ENCODE measurements around the gene TOP2B. TPM values are rescaled to one million over a fixed set of nuclear protein-coding genes. Genes with fewer than 3 reads are reported as not detected.

The TOP2B gene
- total and polyA plus RNA-seq, 4 donors: 13.5 to 52.9 (median 34.5) TPM

GRCh38 chr3:25576146-25576545 is 88.6 kb downstream of the TOP2B start:
- Histone ChIP-seq H3K9ac (ENCODE audit: low read depth in 1 of 2, low read length in 2 of 2) (no peak overlapping the region), H3K4me3 (ENCODE audit: low read depth in 1 of 3, low read length in 3 of 3) (no peak overlapping the region), H3K27me3 (ENCODE audit: control insufficient read depth in 4 of 4, insufficient read depth in 4 of 4, low read length in 3 of 4) (no peaks in the 10 kb centered on the region), H3K27ac (ENCODE audit: low read depth in 1 of 2, low read length in 2 of 2) (no peak overlapping the region), H3K9me3 (ENCODE audit: control insufficient read depth in 4 of 4, low read length in 3 of 4) (no peaks in the 10 kb centered on the region), H3K4me1 (ENCODE audit: control insufficient read depth in 4 of 4, insufficient read depth in 4 of 4, low read length in 3 of 4) (no peaks in the 10 kb centered on the region), H3K36me3 (ENCODE audit: control insufficient read depth in 4 of 4, insufficient read depth in 3 of 4, low read depth in 1 of 4, low read length in 3 of 4) (no peaks in the 10 kb centered on the region)
- no peak for DNase-seq (ENCODE audit: low spot score)
- no peak for TF ChIP-seq MAX (IDR thresholded peaks at IDR 0.05)
- TF ChIP-seq HNF4A (conservative IDR thresholded peaks at IDR 0.05): no peak
- TF ChIP-seq ATF3 (IDR thresholded peaks at IDR 0.05): no peak
- TF ChIP-seq TAF1 (conservative IDR thresholded peaks at IDR 0.05): no peak
- TF ChIP-seq HNF4G (IDR thresholded peaks at IDR 0.05): no peak
- no peak for TF ChIP-seq CTCF (IDR thresholded peaks at IDR 0.05; ENCODE audit: low read depth, low read length, missing input control)
- TF ChIP-seq JUND (IDR thresholded peaks at IDR 0.05): no peak
- no peak for TF ChIP-seq REST (IDR thresholded peaks at IDR 0.05)
- TF ChIP-seq ZBTB33 (IDR thresholded peaks at IDR 0.05): no peak
- TF ChIP-seq EGR1 (IDR thresholded peaks at IDR 0.05; ENCODE audit: low read depth in 2 of 2): no peak
- TF ChIP-seq YY1 (IDR thresholded peaks at IDR 0.05): no peak
- no peak for TF ChIP-seq GABPA (IDR thresholded peaks at IDR 0.05 in 1 of 2, conservative IDR thresholded peaks at IDR 0.05 in 1 of 2)
- no peak for TF ChIP-seq RXRA (IDR thresholded peaks at IDR 0.05)
- TF ChIP-seq NR2F2 (IDR thresholded peaks at IDR 0.05): no peak
- no peak for TF ChIP-seq SP1 (IDR thresholded peaks at IDR 0.05)
- 83% methylated on average over 4 of the region's 4 CpGs for WGBS

- Histone ChIP-seq H3K9me3 (ENCODE audit: control insufficient read depth in 4 of 4, low read length in 3 of 4) (no peaks in the 10 kb centered on the region), H3K4me3 (ENCODE audit: low read depth in 1 of 3, low read length in 3 of 3) (no peak overlapping the region), H3K4me1 (ENCODE audit: control insufficient read depth in 4 of 4, insufficient read depth in 4 of 4, low read length in 3 of 4) (no peaks in the 10 kb centered on the region), H3K27me3 (ENCODE audit: control insufficient read depth in 4 of 4, insufficient read depth in 4 of 4, low read length in 3 of 4) (no peaks in the 10 kb centered on the region), H3K36me3 (ENCODE audit: control insufficient read depth in 4 of 4, insufficient read depth in 3 of 4, low read depth in 1 of 4, low read length in 3 of 4) (peaks cover 0 to under 1% (median 0%) of the 10 kb centered on the region in 4 donors), H3K27ac (ENCODE audit: low read depth in 1 of 2, low read length in 2 of 2) (no peak overlapping the region), H3K9ac (ENCODE audit: low read depth in 1 of 2, low read length in 2 of 2) (no peak overlapping the region)
- no peak for DNase-seq (ENCODE audit: low spot score)
- WGBS: 95% methylated on average over 12 of the region's 12 CpGs
- TF ChIP-seq ZBTB33 (IDR thresholded peaks at IDR 0.05): no peak
- TF ChIP-seq FOXA1 (IDR thresholded peaks at IDR 0.05): no peak
- no peak for TF ChIP-seq REST (IDR thresholded peaks at IDR 0.05)
- no peak for TF ChIP-seq SP1 (IDR thresholded peaks at IDR 0.05)
- TF ChIP-seq NR2F2 (IDR thresholded peaks at IDR 0.05): no peak
- no peak for TF ChIP-seq YY1 (IDR thresholded peaks at IDR 0.05)
- no peak for TF ChIP-seq FOXA2 (IDR thresholded peaks at IDR 0.05)
- TF ChIP-seq EGR1 (IDR thresholded peaks at IDR 0.05; ENCODE audit: low read depth in 2 of 2): no peak
Measured at GRCh38 chr3:25575001-25575400, 89.7 kb downstream of the TOP2B start.
